Activated CD8-positive, alpha-beta memory T cell treated with anti-CD3 and anti-CD28 coated beads, Interleukin-2, amount 50 U/mL, for 1 hour (primary cell): ENCODE data around the gene KIAA0930.
"Not testable (repeated sequence)": the region's sequence is repeated elsewhere in the genome, so short reads cannot be mapped to it uniquely, and the experiment has no call there.

ENCODE experiments used
- DNase-seq: peaks from one replicate; pipeline ENCODE4 v3.0.0-alpha.2; 2020; ENCODE audit errors: extremely low read depth

KIAA0930 gene

GRCh38 chr22:45262931-45263462 is 22.3 kb upstream of the KIAA0930 start:
- no peak for DNase-seq

GRCh38 chr22:45262195-45262930 is 21.7 kb upstream of the KIAA0930 start:
- DNase-seq, result no peak

- DNase-seq, result no peak
These were observed 20.9 kb upstream of the KIAA0930 start for GRCh38 chr22:45261407-45262088.

- not testable (repeated sequence) for DNase-seq
These were observed 19.7 kb upstream of the KIAA0930 start for GRCh38 chr22:45260395-45260759.

GRCh38 chr22:45259754-45260394 is 19.2 kb upstream of the KIAA0930 start:
- DNase-seq, result no peak

- DNase-seq, result not testable (repeated sequence)
These were observed 17.2 kb upstream of the KIAA0930 start for GRCh38 chr22:45257941-45258340.

- DNase-seq, result no peak
These were observed 14.1 kb upstream of the KIAA0930 start for GRCh38 chr22:45254789-45255278.

- no peak for DNase-seq
These were observed 13.7 kb upstream of the KIAA0930 start for GRCh38 chr22:45254388-45254787.

GRCh38 chr22:45253039-45253641 is 12.4 kb upstream of the KIAA0930 start:
- no peak for DNase-seq

GRCh38 chr22:45251825-45252224 is 11.1 kb upstream of the KIAA0930 start:
- no peak for DNase-seq

- DNase-seq, result no peak
These were observed 8.3 kb upstream of the KIAA0930 start for GRCh38 chr22:45248832-45249561.

GRCh38 chr22:45246060-45246985 is 5.6 kb upstream of the KIAA0930 start:
- DNase-seq, result no peak

GRCh38 chr22:45244916-45245315 is 4.2 kb upstream of the KIAA0930 start:
- DNase-seq, result no peak

- no peak for DNase-seq
These were observed 2.1 kb upstream of the KIAA0930 start for GRCh38 chr22:45242778-45243191.

- no peak for DNase-seq
These were observed 437 bp downstream of the KIAA0930 start for GRCh38 chr22:45240104-45240809.

GRCh38 chr22:45239681-45240051 is 1.0 kb downstream of the KIAA0930 start:
- DNase-seq, result no peak

- no peak for DNase-seq
These were observed 1.6 kb downstream of the KIAA0930 start for GRCh38 chr22:45238957-45239680.

GRCh38 chr22:45238076-45238956 is 2.4 kb downstream of the KIAA0930 start:
- DNase-seq, result no peak
